ENCODE results near the gene MASP1.

The MASP1 gene

GRCh38 chr3:187319699-187320302 is 28.3 kb upstream of the MASP1 start:
- H3K9me3 ChIP-seq (ENCODE audit: control insufficient read depth, insufficient read depth, low read depth, low read length): no peaks in the 10 kb centered on the region
- H3K27ac ChIP-seq (ENCODE audit: low read depth, low read length): no peak overlapping the region
- no peaks in the 10 kb centered on the region for H3K36me3 ChIP-seq (ENCODE audit: control insufficient read depth, insufficient read depth, low read length)
- H3K4me3 ChIP-seq (ENCODE audit: low read depth, low read length): no peak overlapping the region
- peaks cover 14% of the 10 kb centered on the region; the same call in 1 of the 2 replicates for H3K4me1 ChIP-seq (ENCODE audit: control insufficient read depth, insufficient read depth, low read length)
- H3K27me3 ChIP-seq (ENCODE audit: control insufficient read depth, insufficient read depth, low read length): no peaks in the 10 kb centered on the region
- H3K9ac ChIP-seq (ENCODE audit: low read length): no peak overlapping the region

GRCh38 chr3:187318819-187319616 is 27.5 kb upstream of the MASP1 start:
- H3K27me3 ChIP-seq (ENCODE audit: control insufficient read depth, insufficient read depth, low read length): no peaks in the 10 kb centered on the region
- no peaks in the 10 kb centered on the region for H3K9me3 ChIP-seq (ENCODE audit: control insufficient read depth, insufficient read depth, low read depth, low read length)
- H3K36me3 ChIP-seq (ENCODE audit: control insufficient read depth, insufficient read depth, low read length): no peaks in the 10 kb centered on the region
- H3K27ac ChIP-seq (ENCODE audit: low read depth, low read length): no peak overlapping the region
- H3K4me3 ChIP-seq (ENCODE audit: low read depth, low read length): no peak overlapping the region
- peaks cover 14% of the 10 kb centered on the region; the same call in 1 of the 2 replicates for H3K4me1 ChIP-seq (ENCODE audit: control insufficient read depth, insufficient read depth, low read length)
- H3K9ac ChIP-seq (ENCODE audit: low read length): peak overlapping the region; percentile 21

- peaks cover 14% of the 10 kb centered on the region; the same call in 1 of the 2 replicates for H3K4me1 ChIP-seq (ENCODE audit: control insufficient read depth, insufficient read depth, low read length)
- H3K36me3 ChIP-seq (ENCODE audit: control insufficient read depth, insufficient read depth, low read length): no peaks in the 10 kb centered on the region
- no peak overlapping the region for H3K27ac ChIP-seq (ENCODE audit: low read depth, low read length)
- no peaks in the 10 kb centered on the region for H3K9me3 ChIP-seq (ENCODE audit: control insufficient read depth, insufficient read depth, low read depth, low read length)
- no peaks in the 10 kb centered on the region for H3K27me3 ChIP-seq (ENCODE audit: control insufficient read depth, insufficient read depth, low read length)
- H3K4me3 ChIP-seq (ENCODE audit: low read depth, low read length): no peak overlapping the region
- H3K9ac ChIP-seq (ENCODE audit: low read length): no peak overlapping the region
Measured at GRCh38 chr3:187315872-187316271, 24.3 kb upstream of the MASP1 start.

GRCh38 chr3:187314176-187314575 is 22.6 kb upstream of the MASP1 start:
- Histone ChIP-seq H3K27me3 (ENCODE audit: control insufficient read depth, insufficient read depth, low read length) (no peaks in the 10 kb centered on the region), H3K9me3 (ENCODE audit: control insufficient read depth, insufficient read depth, low read depth, low read length) (no peaks in the 10 kb centered on the region), H3K27ac (ENCODE audit: low read depth, low read length) (no peak overlapping the region), H3K4me3 (ENCODE audit: low read depth, low read length) (no peak overlapping the region), H3K9ac (ENCODE audit: low read length) (no peak overlapping the region), H3K36me3 (ENCODE audit: control insufficient read depth, insufficient read depth, low read length) (no peaks in the 10 kb centered on the region), H3K4me1 (ENCODE audit: control insufficient read depth, insufficient read depth, low read length) (peaks cover 6% of the 10 kb centered on the region; the same call in 1 of the 2 replicates)

- no peak overlapping the region for H3K4me3 ChIP-seq (ENCODE audit: low read depth, low read length)
- H3K27me3 ChIP-seq (ENCODE audit: control insufficient read depth, insufficient read depth, low read length): no peaks in the 10 kb centered on the region
- peaks cover 1% of the 10 kb centered on the region; the same call in 1 of the 2 replicates for H3K4me1 ChIP-seq (ENCODE audit: control insufficient read depth, insufficient read depth, low read length)
- no peaks in the 10 kb centered on the region for H3K36me3 ChIP-seq (ENCODE audit: control insufficient read depth, insufficient read depth, low read length)
- H3K9me3 ChIP-seq (ENCODE audit: control insufficient read depth, insufficient read depth, low read depth, low read length): no peaks in the 10 kb centered on the region
- H3K27ac ChIP-seq (ENCODE audit: low read depth, low read length): no peak overlapping the region
- no peak overlapping the region for H3K9ac ChIP-seq (ENCODE audit: low read length)
Measured at GRCh38 chr3:187310954-187311470, 19.5 kb upstream of the MASP1 start.

- H3K9ac ChIP-seq (ENCODE audit: low read length): no peak overlapping the region
- H3K27ac ChIP-seq (ENCODE audit: low read depth, low read length): no peak overlapping the region
- peaks cover 7% of the 10 kb centered on the region for H3K4me1 ChIP-seq (ENCODE audit: control insufficient read depth, insufficient read depth, low read length)
- no peaks in the 10 kb centered on the region for H3K36me3 ChIP-seq (ENCODE audit: control insufficient read depth, insufficient read depth, low read length)
- no peaks in the 10 kb centered on the region for H3K9me3 ChIP-seq (ENCODE audit: control insufficient read depth, insufficient read depth, low read depth, low read length)
- H3K27me3 ChIP-seq (ENCODE audit: control insufficient read depth, insufficient read depth, low read length): no peaks in the 10 kb centered on the region
- no peak overlapping the region for H3K4me3 ChIP-seq (ENCODE audit: low read depth, low read length)
Measured at GRCh38 chr3:187310226-187310625, 18.7 kb upstream of the MASP1 start.

- Histone ChIP-seq H3K36me3 (ENCODE audit: control insufficient read depth, insufficient read depth, low read length) (no peaks in the 10 kb centered on the region), H3K27me3 (ENCODE audit: control insufficient read depth, insufficient read depth, low read length) (no peaks in the 10 kb centered on the region), H3K9me3 (ENCODE audit: control insufficient read depth, insufficient read depth, low read depth, low read length) (peaks cover 3% of the 10 kb centered on the region; the same call in 1 of the 2 replicates), H3K9ac (ENCODE audit: low read length) (no peak overlapping the region), H3K27ac (ENCODE audit: low read depth, low read length) (no peak overlapping the region), H3K4me1 (ENCODE audit: control insufficient read depth, insufficient read depth, low read length) (peaks cover 7% of the 10 kb centered on the region), H3K4me3 (ENCODE audit: low read depth, low read length) (no peak overlapping the region)
Measured at GRCh38 chr3:187305881-187306280, 14.3 kb upstream of the MASP1 start.

GRCh38 chr3:187299611-187300010 is 8.1 kb upstream of the MASP1 start:
- Histone ChIP-seq H3K4me3 (ENCODE audit: low read depth, low read length) (no peak overlapping the region), H3K4me1 (ENCODE audit: control insufficient read depth, insufficient read depth, low read length) (no peaks in the 10 kb centered on the region), H3K27ac (ENCODE audit: low read depth, low read length) (no peak overlapping the region), H3K36me3 (ENCODE audit: control insufficient read depth, insufficient read depth, low read length) (no peaks in the 10 kb centered on the region), H3K27me3 (ENCODE audit: control insufficient read depth, insufficient read depth, low read length) (no peaks in the 10 kb centered on the region), H3K9me3 (ENCODE audit: control insufficient read depth, insufficient read depth, low read depth, low read length) (peaks cover 3% of the 10 kb centered on the region; the same call in 1 of the 2 replicates), H3K9ac (ENCODE audit: low read length) (no peak overlapping the region)

GRCh38 chr3:187296911-187297310 is 5.4 kb upstream of the MASP1 start:
- Histone ChIP-seq H3K27ac (ENCODE audit: low read depth, low read length) (no peak overlapping the region), H3K4me1 (ENCODE audit: control insufficient read depth, insufficient read depth, low read length) (peaks cover 19% of the 10 kb centered on the region), H3K9ac (ENCODE audit: low read length) (no peak overlapping the region), H3K36me3 (ENCODE audit: control insufficient read depth, insufficient read depth, low read length) (no peaks in the 10 kb centered on the region), H3K27me3 (ENCODE audit: control insufficient read depth, insufficient read depth, low read length) (no peaks in the 10 kb centered on the region), H3K4me3 (ENCODE audit: low read depth, low read length) (no peak overlapping the region), H3K9me3 (ENCODE audit: control insufficient read depth, insufficient read depth, low read depth, low read length) (peaks cover 3% of the 10 kb centered on the region; the same call in 1 of the 2 replicates)

- no peaks in the 10 kb centered on the region for H3K9me3 ChIP-seq (ENCODE audit: control insufficient read depth, insufficient read depth, low read depth, low read length)
- peaks cover 23% of the 10 kb centered on the region for H3K4me1 ChIP-seq (ENCODE audit: control insufficient read depth, insufficient read depth, low read length)
- H3K27me3 ChIP-seq (ENCODE audit: control insufficient read depth, insufficient read depth, low read length): no peaks in the 10 kb centered on the region
- H3K9ac ChIP-seq (ENCODE audit: low read length): no peak overlapping the region
- H3K36me3 ChIP-seq (ENCODE audit: control insufficient read depth, insufficient read depth, low read length): no peaks in the 10 kb centered on the region
- no peak overlapping the region for H3K27ac ChIP-seq (ENCODE audit: low read depth, low read length)
- no peak overlapping the region for H3K4me3 ChIP-seq (ENCODE audit: low read depth, low read length)
Measured at GRCh38 chr3:187296058-187296457, 4.5 kb upstream of the MASP1 start.

Measured in HUES6 (cell line).